Measurements from ENCODE around the gene OOSP1. TPM values are rescaled to one million over a fixed set of nuclear protein-coding genes. Genes with fewer than 3 reads are reported as not detected.

OOSP1 gene, protein sequence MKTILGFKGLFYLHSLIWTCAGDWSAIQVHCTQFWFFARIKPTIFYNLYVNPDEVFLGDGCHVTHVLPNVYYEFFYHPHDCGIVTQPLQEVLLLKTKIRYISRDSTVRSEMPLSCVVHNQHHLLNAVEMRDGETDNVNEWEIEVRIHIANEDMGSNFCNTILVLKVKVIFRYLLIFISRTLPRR
- total RNA-seq (not detected), polyA plus RNA-seq (not detected)
- long read RNA-seq, donor 1 = 0 reads
- long read RNA-seq, donor 2 = 0 reads
- long read RNA-seq, donor 3 = 0 reads

DNA sequence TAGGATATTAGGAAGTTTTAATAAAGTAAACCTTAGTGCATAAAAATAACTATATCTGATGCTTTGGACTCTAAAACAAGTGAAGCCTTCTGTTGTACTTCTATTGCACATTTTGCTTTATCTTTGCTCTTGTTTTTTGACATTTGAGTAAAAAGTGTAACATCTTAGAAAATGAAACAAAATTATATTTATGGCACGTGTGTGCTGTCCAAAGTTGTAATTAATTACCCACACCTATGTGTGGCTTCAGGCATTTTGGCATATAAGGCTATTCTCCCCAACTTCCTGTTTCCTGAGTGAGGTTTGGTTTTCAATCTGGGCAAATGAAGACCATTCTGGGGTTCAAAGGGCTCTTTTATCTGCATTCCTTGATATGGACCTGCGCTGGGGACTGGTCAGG is at the start of gene OOSP1:
OOSP1 (plus strand) TSS at position 301 of the 400 bp plus-strand sequence; CDS start at position 324, 23 bp downstream.
- WGBS, 2 donors = 54 to 57% methylated on average over 2 of the region's 2 CpGs
- no peak for ATAC-seq
- Histone ChIP-seq H3K9me3 (no peaks in the 10 kb centered on the region), H3K4me3 (no peak within 1 kb of the TSS), H3K27me3 (no peaks in the 10 kb centered on the region), H3K36me3 (no peaks in the 10 kb centered on the region), H3K4me1 (no peaks in the 10 kb centered on the region), H3K27ac (no peak within 1 kb of the TSS)
- TF ChIP-seq, protein P1, sequence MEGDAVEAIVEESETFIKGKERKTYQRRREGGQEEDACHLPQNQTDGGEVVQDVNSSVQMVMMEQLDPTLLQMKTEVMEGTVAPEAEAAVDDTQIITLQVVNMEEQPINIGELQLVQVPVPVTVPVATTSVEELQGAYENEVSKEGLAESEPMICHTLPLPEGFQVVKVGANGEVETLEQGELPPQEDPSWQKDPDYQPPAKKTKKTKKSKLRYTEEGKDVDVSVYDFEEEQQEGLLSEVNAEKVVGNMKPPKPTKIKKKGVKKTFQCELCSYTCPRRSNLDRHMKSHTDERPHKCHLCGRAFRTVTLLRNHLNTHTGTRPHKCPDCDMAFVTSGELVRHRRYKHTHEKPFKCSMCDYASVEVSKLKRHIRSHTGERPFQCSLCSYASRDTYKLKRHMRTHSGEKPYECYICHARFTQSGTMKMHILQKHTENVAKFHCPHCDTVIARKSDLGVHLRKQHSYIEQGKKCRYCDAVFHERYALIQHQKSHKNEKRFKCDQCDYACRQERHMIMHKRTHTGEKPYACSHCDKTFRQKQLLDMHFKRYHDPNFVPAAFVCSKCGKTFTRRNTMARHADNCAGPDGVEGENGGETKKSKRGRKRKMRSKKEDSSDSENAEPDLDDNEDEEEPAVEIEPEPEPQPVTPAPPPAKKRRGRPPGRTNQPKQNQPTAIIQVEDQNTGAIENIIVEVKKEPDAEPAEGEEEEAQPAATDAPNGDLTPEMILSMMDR (IDR thresholded peaks at IDR 0.05) = no peak
- intact Hi-C loops (cut with DNase I) = no loop called here
- DNase-seq = no peak

DNA sequence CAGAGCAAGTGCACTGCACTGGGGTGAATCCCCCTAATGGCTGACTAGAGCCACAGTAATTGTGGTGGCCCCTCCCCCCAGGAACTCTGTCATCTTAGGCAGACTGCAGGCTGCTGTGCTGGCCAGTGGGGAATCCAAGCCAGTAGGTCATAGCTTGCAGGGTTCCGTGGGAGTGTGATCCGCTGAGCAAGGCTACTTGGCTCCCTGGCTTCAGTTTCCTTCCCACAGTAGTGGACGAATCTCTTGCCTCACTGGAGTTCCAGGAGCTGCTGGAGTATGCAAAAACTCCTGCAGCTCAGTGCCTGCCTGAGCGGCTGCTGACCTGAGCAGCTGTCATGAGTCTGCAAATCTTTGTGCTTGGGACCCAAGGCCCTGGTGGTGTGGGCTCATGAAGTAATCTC is 46.5 kb upstream of the OOSP1 start:
- no peak overlapping the region for H3K27ac ChIP-seq
- no peak overlapping the region for H3K4me3 ChIP-seq
- H3K27me3 ChIP-seq = peaks cover 0 to 3% (median 0%) of the 10 kb centered on the region in 7 donors
- TF ChIP-seq, protein P1 (IDR thresholded peaks at IDR 0.05) = no peak
- peak in 3 of 8 donors; percentile 39 to 76 (median 45) for ATAC-seq
- WGBS, 2 donors = 34 to 36% methylated on average over 4 of the region's 4 CpGs
- DNase-seq = peak; percentile 11 to 29
- no peaks in the 10 kb centered on the region for H3K4me1 ChIP-seq
- no peaks in the 10 kb centered on the region for H3K36me3 ChIP-seq
- H3K9me3 ChIP-seq = peaks cover 0 to 43% (median 32%) of the 10 kb centered on the region in 11 donors
- intact Hi-C loops (cut with DNase I) = loop anchor here in 1 of 10 donors (10.0 kb wide), 1 partner anchor 67 kb away; no protein-coding TSS in a partner anchor

DNA sequence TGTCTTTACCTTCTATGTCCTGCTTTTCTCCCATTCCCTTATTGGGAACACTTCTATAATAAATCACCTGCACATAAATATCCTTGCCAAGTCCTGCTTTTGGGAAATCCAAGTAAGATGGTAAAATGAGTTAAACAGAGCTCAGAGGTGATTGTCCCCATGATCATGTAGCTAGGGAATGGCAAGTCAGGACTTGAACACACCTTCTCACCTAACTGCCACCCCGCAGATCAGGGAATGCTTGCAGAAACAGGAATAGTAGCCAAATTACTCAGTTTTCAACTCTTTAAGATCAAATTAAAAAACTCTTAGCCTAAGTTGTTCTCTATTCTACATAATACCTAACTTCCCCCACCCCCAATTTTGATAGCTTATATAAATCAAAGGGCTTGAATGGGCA is 43.6 kb upstream of the OOSP1 start:
- H3K36me3 ChIP-seq = no peaks in the 10 kb centered on the region
- 91 to 96% methylated on average over 1 of the region's 1 CpG for WGBS, 2 donors
- no peaks in the 10 kb centered on the region for H3K4me1 ChIP-seq
- TF ChIP-seq, protein P1 (IDR thresholded peaks at IDR 0.05) = no peak
- H3K27me3 ChIP-seq = peaks cover 0 to 3% (median 0%) of the 10 kb centered on the region in 7 donors
- ATAC-seq = no peak
- no peak for DNase-seq
- H3K4me3 ChIP-seq = no peak overlapping the region
- H3K9me3 ChIP-seq = peaks cover 0 to 14% (median 9%) of the 10 kb centered on the region in 11 donors
- H3K27ac ChIP-seq = no peak overlapping the region
- intact Hi-C loops (cut with DNase I) = loop anchor here in 1 of 10 donors (10.0 kb wide), 1 partner anchor 70 kb away; no protein-coding TSS in a partner anchor

DNA sequence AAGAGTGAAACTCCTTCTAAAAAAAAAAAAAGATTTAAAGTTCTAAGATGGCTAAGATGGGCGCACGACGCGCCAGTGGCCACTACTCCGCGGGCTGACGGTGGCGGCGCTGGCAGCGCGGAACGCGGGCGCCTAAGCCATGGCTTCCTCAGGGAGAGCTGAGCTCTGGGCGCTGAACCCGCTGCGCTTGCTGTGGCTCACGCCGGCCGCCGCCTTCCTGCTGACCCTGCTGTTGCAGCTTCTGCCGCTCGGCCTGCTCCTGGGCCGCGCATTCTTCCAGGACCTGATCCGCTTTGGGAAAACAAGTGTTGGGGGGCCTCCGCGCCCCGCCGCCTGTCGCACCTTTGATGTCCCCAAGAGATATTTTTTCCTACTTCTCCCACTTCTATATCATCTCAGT is 40.2 kb upstream of the OOSP1 start:
- no peak for ATAC-seq
- TF ChIP-seq, protein P1 (IDR thresholded peaks at IDR 0.05) = no peak
- Histone ChIP-seq H3K36me3 (no peaks in the 10 kb centered on the region), H3K4me3 (no peak overlapping the region), H3K27me3 (peaks cover 0 to 3% (median 0%) of the 10 kb centered on the region in 7 donors), H3K27ac (no peak overlapping the region), H3K9me3 (no peaks in the 10 kb centered on the region), H3K4me1 (peaks cover 0 to 13% (median 0%) of the 10 kb centered on the region in 9 donors)
- DNase-seq = no peak
- intact Hi-C loops (cut with DNase I) = loop anchor here in 1 of 10 donors (10.0 kb wide), 1 partner anchor 73 kb away; no protein-coding TSS in a partner anchor
- 95 to 97% methylated on average over 31 of the region's 31 CpGs for WGBS, 2 donors
